Stimulated activated CD8-positive, alpha-beta memory T cell treated with anti-CD3 and anti-CD28 coated beads, Interleukin-12 subunit alpha, Interleukin-12 subunit beta, amount 100 ng/mL, for 4 hours (primary cell): ENCODE data around the gene ANGPT4.
"Not testable (repeated sequence)": the region's sequence is repeated elsewhere in the genome, so short reads cannot be mapped to it uniquely, and the experiment has no call there.

Experiments
- DNase-seq: peaks from one replicate; pipeline ENCODE4 v3.0.0-alpha.2; 2020; ENCODE audit warnings: low read depth

Gene ANGPT4

GRCh38 chr20:844473-845225 lies 71.5 kb downstream of the ANGPT4 start:
- DNase-seq = peak; percentile 78

- DNase-seq = no peak
Observed at GRCh38 chr20:843912-844311, 72.2 kb downstream of the ANGPT4 start.

GRCh38 chr20:842547-842940 lies 73.6 kb downstream of the ANGPT4 start:
- DNase-seq = no peak

GRCh38 chr20:841568-842546 lies 74.3 kb downstream of the ANGPT4 start:
- no peak for DNase-seq

GRCh38 chr20:840858-841567 lies 75.1 kb downstream of the ANGPT4 start:
- no peak for DNase-seq

GRCh38 chr20:840503-840857 lies 75.7 kb downstream of the ANGPT4 start:
- DNase-seq = no peak

GRCh38 chr20:839626-840025 lies 76.5 kb downstream of the ANGPT4 start:
- no peak for DNase-seq

- DNase-seq = no peak
Observed at GRCh38 chr20:839015-839414, 77.1 kb downstream of the ANGPT4 start.

GRCh38 chr20:836190-836589 lies 79.9 kb downstream of the ANGPT4 start:
- DNase-seq = no peak

GRCh38 chr20:835608-836045 lies 80.5 kb downstream of the ANGPT4 start:
- DNase-seq = no peak

GRCh38 chr20:834151-834746 lies 81.9 kb downstream of the ANGPT4 start:
- no peak for DNase-seq

- DNase-seq = peak; percentile 95
Observed at GRCh38 chr20:833450-834150, 82.5 kb downstream of the ANGPT4 start, which contains the start of gene FAM110A. TSS of gene FAM110A (plus strand) at chr20:833715. CDS start at chr20:844805, 11,090 bp downstream.

- DNase-seq = no peak
Observed at GRCh38 chr20:833121-833449, 83.0 kb downstream of the ANGPT4 start.

GRCh38 chr20:831956-832355 lies 84.2 kb downstream of the ANGPT4 start:
- DNase-seq = no peak

- DNase-seq = no peak
Observed at GRCh38 chr20:831251-831650, 84.9 kb downstream of the ANGPT4 start.

- DNase-seq = no peak
Observed at GRCh38 chr20:830011-830521, 86.1 kb downstream of the ANGPT4 start.

GRCh38 chr20:829551-829950 lies 86.6 kb downstream of the ANGPT4 start:
- DNase-seq = no peak

- DNase-seq = no peak
Observed at GRCh38 chr20:828987-829386, 87.1 kb downstream of the ANGPT4 start.

- not testable (repeated sequence) for DNase-seq
Observed at GRCh38 chr20:827981-828380, 88.2 kb downstream of the ANGPT4 start.

GRCh38 chr20:826695-827323 lies 89.3 kb downstream of the ANGPT4 start:
- DNase-seq = no peak
